Activated T-cell treated with anti-CD3 and anti-CD28 coated beads, Interleukin-2, amount 50 U/mL, for 1 hour (primary cell): ENCODE results near the gene GIPC1.
"Not testable (repeated sequence)": the region's sequence is repeated elsewhere in the genome, so short reads cannot be mapped to it uniquely, and the experiment has no call there.

Experiments
- DNase-seq: peaks from one replicate; pipeline ENCODE4 v3.0.0-alpha.2; 2020

GIPC1 gene, protein sequence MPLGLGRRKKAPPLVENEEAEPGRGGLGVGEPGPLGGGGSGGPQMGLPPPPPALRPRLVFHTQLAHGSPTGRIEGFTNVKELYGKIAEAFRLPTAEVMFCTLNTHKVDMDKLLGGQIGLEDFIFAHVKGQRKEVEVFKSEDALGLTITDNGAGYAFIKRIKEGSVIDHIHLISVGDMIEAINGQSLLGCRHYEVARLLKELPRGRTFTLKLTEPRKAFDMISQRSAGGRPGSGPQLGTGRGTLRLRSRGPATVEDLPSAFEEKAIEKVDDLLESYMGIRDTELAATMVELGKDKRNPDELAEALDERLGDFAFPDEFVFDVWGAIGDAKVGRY

DNA sequence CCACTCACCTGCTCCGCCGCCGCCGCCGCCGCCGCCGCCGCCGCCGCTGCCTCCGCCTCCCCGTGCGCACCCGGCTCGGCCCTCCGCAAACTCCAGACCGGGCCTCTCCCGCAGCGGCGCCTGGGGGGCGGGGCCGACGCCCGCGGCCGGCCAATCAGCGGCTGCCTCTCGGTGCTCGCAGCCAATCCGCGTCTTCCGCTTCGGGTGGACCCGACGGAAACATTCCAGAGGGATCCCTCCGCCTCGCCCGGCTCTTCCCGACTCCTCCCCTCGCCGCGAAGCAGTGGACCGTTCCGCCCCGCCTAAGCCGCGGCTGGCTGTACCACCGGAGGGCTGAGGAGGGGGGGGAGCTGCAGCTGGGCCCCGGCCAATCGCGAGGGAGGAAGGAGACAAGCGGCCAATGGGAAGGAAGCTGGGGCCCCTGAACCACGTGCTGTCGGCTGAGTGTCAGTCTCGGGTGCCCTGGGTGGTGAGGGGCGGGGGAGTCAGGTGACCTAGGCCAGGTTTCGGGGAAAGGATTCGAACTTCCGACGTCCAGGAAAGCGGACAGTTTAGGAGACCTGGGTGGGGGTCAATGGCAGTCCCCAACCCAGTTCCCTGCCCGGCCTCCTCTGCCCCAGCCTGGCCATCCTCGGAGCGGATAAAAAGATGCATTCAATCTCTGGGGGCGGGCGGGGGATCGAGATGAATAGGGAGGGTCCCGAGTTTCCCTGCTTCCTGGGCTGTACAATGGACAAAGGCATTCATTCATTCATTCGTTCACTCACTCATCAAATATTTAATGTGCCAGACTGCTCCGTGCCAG lies at the start of gene GIPC1:
TSS of gene GIPC1 (minus strand) at position 99 of the 805 bp plus-strand sequence. CDS start 13,151 bp downstream, outside the sequence.
- peak; percentile 87 for DNase-seq

GRCh38 chr19:14545716-14546082 lies 49.8 kb upstream of the GIPC1 start:
- no peak for DNase-seq

DNA sequence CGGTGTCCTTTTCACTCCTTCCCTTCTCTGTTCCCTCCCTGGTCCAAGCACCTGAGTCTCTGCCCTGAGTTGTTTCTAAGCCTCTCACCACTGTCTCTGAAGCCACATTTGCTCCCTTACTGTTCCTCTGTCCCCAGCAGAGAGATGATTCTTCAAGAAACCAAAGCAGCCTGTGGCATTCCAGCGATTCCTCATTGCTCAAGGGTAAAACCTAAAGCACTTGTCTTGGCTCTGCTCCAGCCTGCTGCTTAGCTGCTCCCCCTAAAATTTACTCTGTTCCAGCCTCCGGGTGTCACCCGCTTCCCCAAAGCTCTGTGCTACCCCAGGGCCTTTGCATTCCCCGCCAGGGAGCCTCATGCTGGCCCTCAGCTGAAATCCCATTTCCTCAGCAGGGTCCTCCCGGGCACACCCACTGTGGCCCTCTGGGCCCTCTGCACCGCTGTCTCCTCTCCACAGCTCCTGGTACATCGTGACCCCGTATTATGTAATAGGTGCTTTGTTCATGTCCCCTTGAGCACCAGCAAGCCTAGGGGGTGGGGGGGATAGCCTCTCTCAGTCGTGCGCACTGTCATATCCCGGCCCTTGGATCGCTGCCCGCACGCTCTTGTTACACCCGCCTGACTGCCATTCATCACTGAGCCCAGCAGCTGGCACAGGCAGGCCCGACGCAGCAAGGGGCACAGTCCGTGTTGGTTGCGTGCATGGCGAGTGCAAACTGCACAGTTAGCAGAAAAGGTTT lies 49.2 kb upstream of the GIPC1 start:
- no peak for DNase-seq

DNA sequence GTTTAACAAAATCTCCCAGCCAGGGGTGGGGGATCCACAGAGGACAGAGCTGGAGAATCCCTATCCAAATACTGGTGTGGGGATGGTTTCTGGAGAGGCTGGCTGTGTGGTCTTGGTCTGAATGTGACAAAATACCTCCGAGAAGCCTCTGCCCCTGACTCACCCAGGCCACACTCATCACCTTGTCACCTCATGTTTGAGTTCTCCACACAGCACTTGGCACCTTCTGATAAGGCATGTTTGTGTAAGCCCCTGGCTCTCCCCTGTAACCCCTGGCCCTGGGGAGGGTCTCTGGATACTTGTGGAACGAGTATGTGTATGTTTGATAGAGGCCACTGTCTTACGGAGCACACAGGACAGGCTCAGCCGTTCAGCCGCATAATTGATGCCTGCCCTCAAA lies 48.1 kb upstream of the GIPC1 start:
- DNase-seq, result no peak

- DNase-seq, result no peak
These were observed 46.9 kb upstream of the GIPC1 start for GRCh38 chr19:14542711-14543328.

GRCh38 chr19:14541979-14542378 lies 46.1 kb upstream of the GIPC1 start:
- not testable (repeated sequence) for DNase-seq

- no peak for DNase-seq
These were observed 45.0 kb upstream of the GIPC1 start for GRCh38 chr19:14540741-14541525.

DNA sequence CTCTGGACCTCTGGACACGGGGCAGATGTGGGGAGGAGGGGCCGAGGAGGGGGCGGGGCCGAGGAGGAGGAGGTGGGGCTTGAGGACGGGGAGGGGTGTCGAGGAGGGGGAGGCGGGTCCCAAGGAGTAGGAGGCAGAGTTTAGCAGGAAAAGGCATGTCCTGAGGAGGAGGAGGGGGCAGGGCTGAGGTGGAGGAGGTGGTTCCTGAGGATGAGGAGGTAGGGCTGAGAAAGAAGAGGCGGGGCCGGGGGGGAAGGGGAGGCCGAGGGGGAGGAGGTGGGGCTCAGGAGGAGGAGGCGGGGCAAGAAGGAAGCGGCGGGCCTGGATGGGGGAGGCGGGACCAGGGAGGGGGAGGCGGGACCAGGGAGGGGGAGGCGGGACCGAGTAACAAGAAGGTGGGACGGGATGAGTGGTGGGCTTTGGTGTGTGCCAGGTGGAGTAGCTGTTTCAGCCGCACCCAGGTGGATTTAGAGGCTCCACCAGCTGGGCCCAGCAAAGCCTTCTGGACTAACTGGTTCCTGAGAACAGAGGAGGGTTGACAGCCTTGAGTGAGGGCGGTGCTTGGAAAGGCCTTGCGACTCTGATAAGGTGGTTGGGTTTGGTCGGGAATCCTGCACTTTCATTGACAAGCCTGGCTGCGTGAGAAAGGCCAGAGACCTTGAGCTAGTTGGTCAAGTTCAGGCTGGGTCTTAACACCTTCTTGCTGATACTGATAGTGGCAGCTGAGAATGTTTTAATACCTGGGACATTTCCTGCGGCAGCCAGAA lies 41.2 kb upstream of the GIPC1 start:
- DNase-seq, result peak; percentile 45

DNA sequence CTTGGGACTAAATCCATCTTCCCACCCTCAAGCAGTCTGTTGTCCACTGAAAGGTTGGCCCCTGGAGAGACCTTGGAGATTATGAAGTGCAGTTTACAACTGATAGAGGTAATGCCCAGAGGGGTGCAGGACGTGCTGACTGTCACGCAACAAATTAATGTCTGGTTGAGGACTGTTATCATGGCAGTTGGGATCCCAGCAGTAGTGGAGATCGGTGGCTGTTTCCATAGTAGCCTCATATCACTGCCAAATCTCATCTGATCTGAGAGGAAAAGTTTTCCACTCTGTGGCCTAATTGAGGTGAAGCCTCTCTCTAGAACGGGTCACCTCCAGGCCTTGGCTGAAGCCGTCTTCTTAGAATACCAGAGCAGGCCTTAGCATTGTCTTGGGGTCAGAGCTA lies 37.5 kb upstream of the GIPC1 start:
- no peak for DNase-seq

GRCh38 chr19:14530506-14530905 lies 34.6 kb upstream of the GIPC1 start:
- no peak for DNase-seq

- DNase-seq, result no peak
These were observed 34.0 kb upstream of the GIPC1 start for GRCh38 chr19:14530005-14530348.

- peak; percentile 100 for DNase-seq
These were observed 33.5 kb upstream of the GIPC1 start, which contains the start of gene TECR for GRCh38 chr19:14529254-14530004. TSS of gene TECR (plus strand) at chr19:14529594. CDS start at chr19:14529697, 103 bp downstream.

DNA sequence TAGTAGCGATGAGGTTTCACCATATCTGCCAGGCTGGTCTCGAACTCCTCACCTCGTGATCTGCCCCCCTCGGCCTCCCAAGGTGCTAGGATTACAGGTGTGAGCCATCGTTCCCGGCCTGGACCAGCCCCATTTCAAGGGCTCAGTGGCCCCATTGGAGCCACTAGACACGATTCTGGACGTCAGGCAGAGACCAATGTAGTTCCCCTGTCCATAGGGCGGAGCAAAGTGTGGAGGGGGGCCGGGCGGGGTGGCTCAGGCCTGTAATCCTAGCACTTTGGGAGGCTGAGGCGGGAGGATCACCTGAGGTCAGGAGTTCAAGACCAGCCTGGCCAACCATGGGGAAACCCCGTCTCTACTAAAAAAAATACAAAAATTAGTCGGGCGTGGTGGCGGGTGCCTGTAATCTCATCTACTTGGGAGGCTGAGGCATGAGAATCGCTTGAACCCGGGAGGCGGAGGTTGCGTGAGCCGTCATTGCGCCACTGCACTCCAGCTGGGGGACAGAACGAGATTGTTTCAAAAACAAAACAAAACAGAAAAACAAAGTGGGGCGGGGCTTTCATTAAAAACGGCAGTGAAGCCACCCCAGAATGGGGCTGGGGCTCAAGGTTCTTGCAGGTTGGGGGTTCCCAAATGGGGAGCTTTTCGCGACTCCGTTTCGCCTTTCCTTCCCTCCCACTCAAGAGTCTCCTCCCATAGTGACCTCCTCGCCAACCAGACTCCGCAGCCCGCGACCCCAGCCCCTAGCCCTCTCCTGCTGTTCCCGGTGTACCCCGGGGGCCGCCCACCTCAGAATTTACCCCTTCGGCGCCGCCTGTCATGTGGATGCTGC lies 32.7 kb upstream of the GIPC1 start:
- DNase-seq, result no peak

DNA sequence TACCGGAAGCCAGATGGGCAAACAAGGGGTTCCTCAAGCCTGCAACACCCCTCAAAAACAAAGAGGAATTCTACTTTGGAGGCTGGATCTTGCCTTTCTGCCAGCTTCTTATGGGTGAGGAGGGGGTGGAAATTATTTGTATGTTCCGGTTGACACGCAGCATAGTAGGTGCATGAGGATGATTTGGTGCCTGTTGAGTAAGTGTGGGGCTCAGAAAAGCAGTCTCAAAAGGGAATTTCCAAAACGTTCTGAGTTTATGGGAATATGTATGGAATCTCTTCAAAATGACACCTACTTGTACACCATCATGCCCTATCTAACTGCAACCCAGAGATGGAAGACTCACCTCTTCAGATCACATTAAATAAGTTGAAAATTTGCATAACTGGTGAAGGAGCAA lies 30.5 kb upstream of the GIPC1 start:
- DNase-seq, result no peak

- DNase-seq, result no peak
These were observed 29.8 kb upstream of the GIPC1 start for GRCh38 chr19:14525729-14526128.

- DNase-seq, result no peak
These were observed 24.6 kb upstream of the GIPC1 start for GRCh38 chr19:14520543-14520942.

- peak; percentile 40 for DNase-seq
These were observed 24.0 kb upstream of the GIPC1 start for GRCh38 chr19:14519860-14520407.

DNA sequence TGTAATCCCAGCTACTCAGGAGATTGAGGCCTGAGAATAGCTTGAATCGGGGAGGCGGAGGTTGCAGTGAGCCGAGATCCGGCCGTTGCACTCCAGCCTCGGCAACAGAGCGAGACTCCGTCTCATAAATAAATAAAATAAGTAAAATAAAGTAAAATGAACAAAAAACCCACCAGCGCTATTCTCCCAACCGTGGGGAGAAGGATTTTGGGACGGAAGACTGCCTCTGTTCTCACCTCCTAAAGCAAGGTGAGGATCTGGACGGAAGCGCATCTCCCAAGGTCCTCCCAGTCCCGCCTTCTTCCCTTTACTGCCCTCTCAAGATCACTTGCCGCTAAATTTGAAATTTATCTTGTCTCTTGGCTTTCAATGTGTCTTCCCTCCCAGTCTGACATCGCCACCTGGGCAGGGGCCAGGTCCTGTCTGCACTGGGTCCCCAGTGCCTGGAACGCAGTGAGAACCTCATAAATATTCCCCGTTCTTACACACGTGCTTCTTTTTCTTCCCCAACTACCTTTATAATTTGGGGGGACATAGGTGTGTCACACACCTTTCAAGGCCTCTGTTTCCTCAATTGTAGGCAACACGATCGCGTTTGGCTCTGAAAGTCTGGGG lies 23.4 kb upstream of the GIPC1 start:
- no peak for DNase-seq
